Stimulated activated CD8-positive, alpha-beta memory T cell treated with anti-CD3 and anti-CD28 coated beads, Interleukin-12 subunit alpha, Interleukin-12 subunit beta, amount 100 ng/mL, for 1 hour (primary cell): ENCODE data around the gene DGKB.

Experiments used
- DNase-seq: peaks from one replicate; pipeline ENCODE4 v3.0.0-alpha.2; 2020; ENCODE audit warnings: low read depth

DGKB gene

GRCh38 chr7:14207711-14208110 is 694.8 kb downstream of the DGKB start:
- no peak for DNase-seq

GRCh38 chr7:14207138-14207537 is 695.4 kb downstream of the DGKB start:
- DNase-seq = no peak

- DNase-seq = no peak
These were observed 696.4 kb downstream of the DGKB start for GRCh38 chr7:14206121-14206520.

- DNase-seq = no peak
These were observed 701.2 kb downstream of the DGKB start for GRCh38 chr7:14201353-14201752.

- DNase-seq = no peak
These were observed 703.2 kb downstream of the DGKB start for GRCh38 chr7:14199336-14199735.

GRCh38 chr7:14197280-14197679 is 705.3 kb downstream of the DGKB start:
- no peak for DNase-seq

GRCh38 chr7:14196555-14196954 is 706.0 kb downstream of the DGKB start:
- no peak for DNase-seq

GRCh38 chr7:14195871-14196270 is 706.7 kb downstream of the DGKB start:
- no peak for DNase-seq

GRCh38 chr7:14195079-14195478 is 707.5 kb downstream of the DGKB start:
- DNase-seq = no peak

GRCh38 chr7:14191686-14192098 is 710.9 kb downstream of the DGKB start:
- no peak for DNase-seq

- no peak for DNase-seq
These were observed 718.2 kb downstream of the DGKB start for GRCh38 chr7:14184292-14184864.

- DNase-seq = no peak
These were observed 722.8 kb downstream of the DGKB start for GRCh38 chr7:14179781-14180180.

GRCh38 chr7:14177876-14178275 is 724.7 kb downstream of the DGKB start:
- no peak for DNase-seq

- DNase-seq = no peak
These were observed 731.7 kb downstream of the DGKB start for GRCh38 chr7:14170872-14171271.

- DNase-seq = no peak
These were observed 744.4 kb downstream of the DGKB start for GRCh38 chr7:14158111-14158510.

- no peak for DNase-seq
These were observed 746.1 kb downstream of the DGKB start for GRCh38 chr7:14156436-14156835.

- DNase-seq = no peak
These were observed 753.6 kb downstream of the DGKB start for GRCh38 chr7:14148974-14149373.

- DNase-seq = no peak
These were observed 755.0 kb downstream of the DGKB start for GRCh38 chr7:14147532-14147931.

- no peak for DNase-seq
These were observed 758.0 kb downstream of the DGKB start for GRCh38 chr7:14144538-14144937.

- DNase-seq = no peak
These were observed 758.4 kb downstream of the DGKB start for GRCh38 chr7:14144109-14144508.

- DNase-seq = no peak
These were observed 764.9 kb downstream of the DGKB start for GRCh38 chr7:14137676-14138075.

GRCh38 chr7:14133752-14134151 is 768.8 kb downstream of the DGKB start:
- no peak for DNase-seq

GRCh38 chr7:14125998-14126397 is 776.6 kb downstream of the DGKB start:
- no peak for DNase-seq

GRCh38 chr7:14124716-14125115 is 777.8 kb downstream of the DGKB start:
- DNase-seq = no peak

GRCh38 chr7:14123923-14124322 is 778.6 kb downstream of the DGKB start:
- DNase-seq = no peak
